Embryonic facial prominence (tissue), 1 donor: ENCODE measurements around the gene HMX3.

Source experiments
- DNase-seq: peaks from one replicate; pipeline ENCODE4 v3.0.0-alpha.2; 2016; ENCODE audit errors: extremely low spot score

Gene HMX3

DNA sequence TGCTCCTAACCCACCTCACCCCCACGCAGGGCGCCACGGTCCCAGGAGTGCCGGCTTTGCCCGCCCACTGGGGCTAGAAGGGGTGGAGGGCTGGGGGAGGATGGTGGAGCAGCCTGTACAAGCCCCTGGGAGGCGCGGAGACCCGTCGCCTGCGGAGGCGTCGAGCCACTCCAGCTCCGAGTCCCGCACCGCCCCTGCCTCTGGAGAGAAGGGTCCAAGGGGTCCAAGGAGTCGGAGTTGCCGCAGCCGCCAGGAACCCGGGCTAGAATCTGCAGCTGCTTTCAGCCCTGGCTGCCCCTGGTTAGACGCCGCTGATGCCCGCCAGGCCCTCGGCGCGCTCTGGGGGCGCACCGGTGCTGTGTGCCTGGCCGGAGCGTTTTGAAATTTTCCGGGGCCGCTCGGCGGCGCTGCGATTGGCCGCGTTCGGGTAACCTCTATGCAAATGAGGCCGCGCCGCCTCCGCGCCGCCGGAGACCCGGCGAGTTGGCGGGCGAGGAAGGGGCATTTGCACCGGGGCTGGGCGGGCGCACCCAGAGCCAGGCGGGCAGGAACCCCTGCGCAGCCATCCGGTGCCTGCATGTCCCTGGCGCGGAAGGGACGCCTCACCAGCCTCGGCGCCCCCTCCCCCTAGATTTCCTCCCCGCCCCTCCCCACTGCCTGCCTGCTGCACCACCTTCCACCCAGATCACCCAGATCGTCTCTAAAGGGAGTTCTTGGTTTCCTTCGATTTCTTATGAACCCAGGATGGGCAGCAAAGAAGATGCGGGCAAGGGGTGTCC, 12.1 kb downstream of the HMX3 start, which contains the start of gene HMX2:
Gene HMX2, plus strand, starts transcription at position 502 of the 779 bp plus-strand sequence. Its CDS starts 243 bp downstream, at position 745.
- no peak for DNase-seq

DNA sequence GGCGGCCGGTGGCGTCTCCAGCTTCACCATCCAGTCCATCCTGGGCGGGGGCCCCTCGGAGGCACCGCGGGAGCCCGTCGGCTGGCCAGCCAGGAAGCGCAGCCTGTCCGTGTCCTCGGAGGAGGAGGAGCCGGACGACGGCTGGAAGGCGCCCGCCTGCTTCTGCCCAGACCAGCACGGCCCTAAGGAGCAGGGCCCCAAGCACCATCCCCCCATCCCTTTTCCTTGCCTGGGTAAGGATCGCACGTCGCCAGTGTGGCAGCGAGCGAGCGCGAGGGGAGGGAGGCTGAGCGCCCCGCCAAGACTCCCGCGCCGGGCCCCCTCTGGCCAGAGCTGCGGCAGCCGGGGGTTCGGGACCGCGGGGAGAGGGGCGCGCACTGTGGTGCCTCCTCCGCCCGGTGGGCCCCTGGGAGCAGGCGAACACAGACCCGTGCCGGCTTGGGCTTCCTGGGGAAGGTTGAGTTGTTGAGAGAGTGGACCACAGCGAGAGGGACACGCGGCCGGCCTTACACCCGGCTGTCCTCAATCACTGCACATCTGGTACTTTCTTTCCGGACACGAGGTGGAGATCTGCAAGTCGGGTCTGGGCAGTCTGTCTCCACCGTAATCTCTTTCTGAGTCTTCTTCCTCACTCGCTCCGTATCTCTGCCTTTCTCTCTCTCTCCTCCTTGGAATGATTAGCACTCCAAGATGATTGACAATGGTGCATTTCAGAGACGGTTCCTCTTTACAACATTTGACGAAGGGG, 12.8 kb downstream of the HMX3 start:
- DNase-seq: no peak

- no peak for DNase-seq
Observed at GRCh38 chr10:123149162-123149567, 13.4 kb downstream of the HMX3 start.

GRCh38 chr10:123149568-123150270, 13.9 kb downstream of the HMX3 start:
- no peak for DNase-seq

- no peak for DNase-seq
Observed at GRCh38 chr10:123150271-123150985, 14.7 kb downstream of the HMX3 start.

- no peak for DNase-seq
Observed at GRCh38 chr10:123150986-123151736, 15.4 kb downstream of the HMX3 start.

GRCh38 chr10:123151737-123152135, 16.0 kb downstream of the HMX3 start:
- no peak for DNase-seq

DNA sequence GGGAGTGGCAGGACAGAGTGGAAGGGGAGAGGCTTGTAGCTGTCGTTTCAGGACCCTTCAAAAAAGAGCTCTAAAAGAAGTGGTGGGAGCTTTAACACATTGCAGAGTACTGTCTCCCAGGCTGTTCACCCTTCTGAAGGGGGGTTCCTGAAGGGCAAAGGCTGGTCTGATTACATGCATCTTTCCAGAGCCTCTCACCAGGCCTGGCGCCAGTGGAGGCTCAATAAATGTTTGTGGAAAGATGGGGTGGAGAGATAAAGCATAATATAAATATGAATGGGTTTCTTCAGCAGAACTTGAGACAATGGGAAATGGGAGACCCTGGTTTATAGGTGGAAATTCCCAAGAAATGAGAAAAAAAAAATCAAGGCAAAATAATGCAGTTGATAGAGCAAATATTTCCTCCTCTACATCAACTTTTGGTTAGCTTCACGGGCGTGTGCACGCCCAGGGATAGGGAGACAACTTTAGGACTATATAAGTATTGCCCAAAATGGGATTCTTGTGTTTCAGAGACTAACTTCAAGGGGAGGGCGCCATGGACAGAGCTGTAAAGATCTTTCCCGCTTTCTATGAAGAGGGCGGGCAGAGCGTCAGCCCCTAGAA, 17.8 kb downstream of the HMX3 start:
- DNase-seq: no peak

DNA sequence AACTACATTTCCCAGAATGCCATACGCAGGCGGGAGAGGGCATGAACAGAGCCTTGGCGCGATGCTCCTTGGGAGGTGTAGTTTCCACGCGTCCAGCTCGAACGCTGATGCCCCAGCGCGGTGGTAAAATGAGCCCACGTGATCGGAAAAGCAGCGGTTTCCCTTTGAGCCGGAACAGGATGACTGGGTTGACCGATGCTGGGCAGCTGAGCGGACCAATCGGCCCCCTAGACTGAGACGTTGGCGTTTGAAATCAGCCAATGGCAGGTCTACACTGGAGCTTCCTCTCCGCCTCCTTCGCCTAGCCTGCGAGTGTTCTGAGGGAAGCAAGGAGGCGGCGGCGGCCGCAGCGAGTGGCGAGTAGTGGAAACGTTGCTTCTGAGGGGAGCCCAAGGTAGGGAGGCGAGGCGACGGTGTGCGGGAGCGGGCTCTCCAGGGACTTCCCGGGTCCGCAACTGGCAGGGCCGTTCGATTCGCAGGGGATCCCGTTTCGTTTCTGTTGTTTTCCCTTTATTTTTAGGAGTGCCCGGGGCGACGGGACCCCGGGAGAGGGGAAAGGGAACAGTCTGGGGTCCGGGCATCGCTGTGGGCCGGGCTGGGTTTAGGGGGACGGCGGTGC, 18.4 kb downstream of the HMX3 start, which contains the start of gene BUB3:
Gene BUB3, plus strand, starts transcription at position 311 of the 619 bp plus-strand sequence. CDS start 516 bp downstream, outside the sequence.
- peak; percentile 99 for DNase-seq

GRCh38 chr10:123154711-123155505, 19.1 kb downstream of the HMX3 start:
- DNase-seq: no peak

- DNase-seq: no peak
Observed at GRCh38 chr10:123156078-123156477, 20.3 kb downstream of the HMX3 start.

DNA sequence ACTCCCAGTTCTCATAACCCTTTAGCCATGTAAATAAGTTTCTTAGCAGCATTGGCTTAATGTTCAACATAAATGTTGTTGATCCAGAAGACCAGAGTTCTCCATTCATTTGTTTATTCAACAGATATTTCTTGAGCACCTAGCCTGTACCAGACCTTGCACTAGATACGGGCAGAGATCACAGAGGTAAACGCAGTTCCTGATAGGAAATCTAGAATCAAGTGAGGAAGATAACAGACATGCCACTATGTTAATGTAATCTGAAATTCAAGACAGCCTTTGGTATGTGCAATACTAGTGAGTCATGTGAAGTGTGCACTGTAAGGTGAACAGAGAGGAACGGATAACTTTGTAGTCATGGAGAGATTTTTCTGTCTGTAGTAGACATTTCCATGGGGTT, 21.4 kb downstream of the HMX3 start:
- DNase-seq: no peak

GRCh38 chr10:123158682-123159081, 22.9 kb downstream of the HMX3 start:
- no peak for DNase-seq

DNA sequence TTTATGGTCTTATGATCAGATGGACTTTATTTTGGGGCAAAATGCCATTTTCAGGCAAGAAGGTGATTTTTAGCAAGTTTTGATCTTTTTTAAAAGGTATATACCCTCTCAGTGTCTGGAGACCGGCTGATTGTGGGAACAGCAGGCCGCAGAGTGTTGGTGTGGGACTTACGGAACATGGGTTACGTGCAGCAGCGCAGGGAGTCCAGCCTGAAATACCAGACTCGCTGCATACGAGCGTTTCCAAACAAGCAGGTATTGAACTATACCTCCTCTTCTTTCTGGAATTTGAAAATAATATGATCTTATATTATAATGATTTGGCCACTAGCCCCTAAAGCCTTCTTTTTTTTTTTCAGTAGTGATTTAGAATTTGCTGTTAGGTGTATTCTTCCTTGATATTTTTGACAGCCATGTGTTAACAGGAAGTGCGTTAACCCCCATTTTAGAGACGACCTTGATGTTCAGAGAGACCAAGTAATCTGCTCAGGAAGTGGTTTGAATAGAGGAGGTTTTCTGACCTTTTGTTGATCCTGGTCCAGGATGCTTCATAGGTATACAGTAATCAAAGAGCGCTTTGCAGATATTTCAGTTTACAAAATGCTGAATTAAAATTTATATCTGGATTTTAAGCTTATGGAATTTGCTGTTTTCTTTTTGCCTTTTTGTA, 24.7 kb downstream of the HMX3 start:
- DNase-seq: no peak

- DNase-seq: no peak
Observed at GRCh38 chr10:123164319-123164718, 28.5 kb downstream of the HMX3 start.

DNA sequence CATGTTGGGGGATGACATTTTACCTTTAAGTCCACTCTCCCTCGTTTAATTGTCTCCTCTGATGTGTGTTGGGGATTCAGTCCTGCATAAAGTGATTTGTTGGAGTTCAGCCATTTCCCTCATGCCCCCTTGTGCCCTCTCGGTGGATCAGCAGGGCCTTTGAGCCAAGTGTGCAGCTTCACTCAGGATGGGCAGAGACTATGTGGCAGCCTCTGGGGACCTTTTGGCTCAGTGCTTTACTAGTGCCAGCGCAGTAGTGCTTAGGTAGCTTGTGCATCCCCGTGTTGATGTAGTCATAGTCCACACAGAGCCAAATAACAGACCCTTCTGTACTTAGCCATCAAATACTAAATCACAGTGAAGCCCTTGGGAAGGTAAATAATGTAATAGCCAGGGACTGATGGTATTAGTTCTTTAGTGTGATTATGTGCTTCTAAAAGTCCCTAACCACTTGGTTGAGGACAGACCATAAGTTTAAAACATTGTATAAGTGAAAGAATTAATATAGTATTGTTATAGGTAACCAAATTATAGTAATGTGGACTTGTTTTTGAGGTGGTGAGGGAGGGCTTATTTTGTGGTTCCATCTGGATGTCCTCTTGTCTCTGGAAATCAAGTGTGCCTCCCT, 29.8 kb downstream of the HMX3 start:
- DNase-seq: no peak

DNA sequence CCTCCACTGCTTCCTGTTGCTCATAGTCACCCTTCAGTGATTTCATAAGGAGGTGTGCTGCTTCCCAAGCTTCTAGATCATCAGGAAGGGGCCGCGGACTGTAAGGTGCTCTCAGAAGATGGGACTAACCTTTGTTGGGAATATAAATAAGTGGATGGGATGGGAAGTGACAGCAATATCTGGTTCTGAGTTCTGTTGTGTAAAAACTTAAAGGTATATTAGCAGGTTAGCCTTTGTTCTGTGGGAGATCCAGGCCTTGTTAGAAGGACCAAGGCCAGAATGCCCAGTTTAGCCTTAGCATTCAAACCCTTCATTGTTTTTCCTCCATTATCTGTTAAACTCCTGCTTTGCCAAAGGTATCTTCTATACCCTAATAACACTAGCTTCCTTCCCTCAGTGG, 30.8 kb downstream of the HMX3 start:
- no peak for DNase-seq

GRCh38 chr10:123170961-123171360, 35.2 kb downstream of the HMX3 start:
- DNase-seq: no peak
